DND-41 (cell line): ENCODE results near the gene CD81.

ENCODE experiments used
- EZH2 ChIP-seq: IDR thresholded peaks from 3 replicates; pipeline ENCODE4 v1.6.1; 2012; ENCODE audit warnings: borderline replicate concordance, low read depth, mild to moderate bottlenecking, moderate library complexity, low read length, inconsistent platforms; ENCODE audit not compliant: severe bottlenecking
- TF ChIP-seq, protein P1 (sequence below): IDR thresholded peaks from 2 replicates; pipeline ENCODE4 v1.5.1; 2012; ENCODE audit warnings: borderline replicate concordance, low read length, moderate library complexity, mild to moderate bottlenecking; ENCODE audit not compliant: poor library complexity, severe bottlenecking; ENCODE audit errors: extremely low read depth

DNA sequence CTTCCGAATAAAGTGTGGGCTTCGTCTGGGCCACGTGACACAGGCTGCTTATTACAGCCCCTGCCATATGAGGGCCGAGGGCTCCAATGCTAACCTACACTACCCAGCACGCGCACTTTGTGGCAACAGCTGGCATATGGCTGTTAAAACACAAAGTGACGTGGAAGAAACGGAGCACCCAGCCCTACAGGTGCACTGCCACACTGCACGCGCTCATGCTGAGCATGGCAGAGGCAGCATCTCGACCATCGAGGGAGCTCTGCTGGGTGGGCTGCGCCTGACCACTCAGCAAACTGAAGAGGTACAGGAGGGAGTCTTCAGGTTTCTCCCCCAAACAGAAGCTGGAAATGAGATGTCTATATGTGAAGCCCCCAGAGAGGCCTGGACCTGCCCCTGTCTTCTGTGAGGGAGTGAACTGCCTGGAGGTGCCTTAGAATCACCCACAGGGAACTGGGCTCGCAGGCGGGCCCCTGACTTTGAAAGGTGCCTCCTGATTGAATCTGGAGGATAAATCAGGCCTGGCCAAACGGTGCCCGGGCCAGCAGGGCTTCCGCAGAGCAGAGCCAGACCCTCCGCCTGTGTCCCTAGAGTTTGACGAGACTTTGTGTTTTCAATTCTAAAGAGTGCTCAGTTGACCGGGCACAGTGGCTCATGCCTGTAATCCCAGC is 41.7 kb downstream of the CD81 start:
- TF ChIP-seq, protein P1, sequence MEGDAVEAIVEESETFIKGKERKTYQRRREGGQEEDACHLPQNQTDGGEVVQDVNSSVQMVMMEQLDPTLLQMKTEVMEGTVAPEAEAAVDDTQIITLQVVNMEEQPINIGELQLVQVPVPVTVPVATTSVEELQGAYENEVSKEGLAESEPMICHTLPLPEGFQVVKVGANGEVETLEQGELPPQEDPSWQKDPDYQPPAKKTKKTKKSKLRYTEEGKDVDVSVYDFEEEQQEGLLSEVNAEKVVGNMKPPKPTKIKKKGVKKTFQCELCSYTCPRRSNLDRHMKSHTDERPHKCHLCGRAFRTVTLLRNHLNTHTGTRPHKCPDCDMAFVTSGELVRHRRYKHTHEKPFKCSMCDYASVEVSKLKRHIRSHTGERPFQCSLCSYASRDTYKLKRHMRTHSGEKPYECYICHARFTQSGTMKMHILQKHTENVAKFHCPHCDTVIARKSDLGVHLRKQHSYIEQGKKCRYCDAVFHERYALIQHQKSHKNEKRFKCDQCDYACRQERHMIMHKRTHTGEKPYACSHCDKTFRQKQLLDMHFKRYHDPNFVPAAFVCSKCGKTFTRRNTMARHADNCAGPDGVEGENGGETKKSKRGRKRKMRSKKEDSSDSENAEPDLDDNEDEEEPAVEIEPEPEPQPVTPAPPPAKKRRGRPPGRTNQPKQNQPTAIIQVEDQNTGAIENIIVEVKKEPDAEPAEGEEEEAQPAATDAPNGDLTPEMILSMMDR: no peak
- TF ChIP-seq EZH2: no peak
